GM12873 (cell line): ENCODE results near the gene MBP.

ENCODE experiments used
- TF ChIP-seq, protein P1 (sequence below): IDR thresholded peaks from 2 replicates; pipeline ENCODE4 v1.5.1; 2012; ENCODE audit warnings: low read depth, mild to moderate bottlenecking, moderate library complexity, low read length, control low read depth; ENCODE audit not compliant: insufficient read depth; ENCODE audit errors: missing control alignments

MBP gene

DNA sequence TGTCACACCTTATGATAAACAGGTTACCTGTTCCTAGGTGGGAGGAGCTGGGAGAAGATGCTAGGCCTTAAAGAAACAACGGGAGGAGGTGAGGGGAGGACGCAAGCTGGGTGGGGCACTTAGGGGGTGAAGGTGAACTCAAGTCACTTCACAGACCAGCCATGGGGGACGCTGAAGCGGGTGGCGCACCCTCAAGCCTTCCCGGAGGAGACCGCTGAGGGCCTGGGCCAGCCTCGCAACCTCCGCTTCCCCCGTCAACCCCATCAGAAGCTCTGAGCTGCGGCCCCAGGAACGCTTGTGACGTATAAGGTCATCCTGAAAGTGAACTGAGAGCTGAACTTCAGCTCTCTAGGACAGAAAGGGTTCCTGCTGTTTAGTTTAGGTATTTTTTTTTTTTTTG is 133.5 kb downstream of the MBP start:
- TF ChIP-seq, protein P1, sequence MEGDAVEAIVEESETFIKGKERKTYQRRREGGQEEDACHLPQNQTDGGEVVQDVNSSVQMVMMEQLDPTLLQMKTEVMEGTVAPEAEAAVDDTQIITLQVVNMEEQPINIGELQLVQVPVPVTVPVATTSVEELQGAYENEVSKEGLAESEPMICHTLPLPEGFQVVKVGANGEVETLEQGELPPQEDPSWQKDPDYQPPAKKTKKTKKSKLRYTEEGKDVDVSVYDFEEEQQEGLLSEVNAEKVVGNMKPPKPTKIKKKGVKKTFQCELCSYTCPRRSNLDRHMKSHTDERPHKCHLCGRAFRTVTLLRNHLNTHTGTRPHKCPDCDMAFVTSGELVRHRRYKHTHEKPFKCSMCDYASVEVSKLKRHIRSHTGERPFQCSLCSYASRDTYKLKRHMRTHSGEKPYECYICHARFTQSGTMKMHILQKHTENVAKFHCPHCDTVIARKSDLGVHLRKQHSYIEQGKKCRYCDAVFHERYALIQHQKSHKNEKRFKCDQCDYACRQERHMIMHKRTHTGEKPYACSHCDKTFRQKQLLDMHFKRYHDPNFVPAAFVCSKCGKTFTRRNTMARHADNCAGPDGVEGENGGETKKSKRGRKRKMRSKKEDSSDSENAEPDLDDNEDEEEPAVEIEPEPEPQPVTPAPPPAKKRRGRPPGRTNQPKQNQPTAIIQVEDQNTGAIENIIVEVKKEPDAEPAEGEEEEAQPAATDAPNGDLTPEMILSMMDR = no peak

DNA sequence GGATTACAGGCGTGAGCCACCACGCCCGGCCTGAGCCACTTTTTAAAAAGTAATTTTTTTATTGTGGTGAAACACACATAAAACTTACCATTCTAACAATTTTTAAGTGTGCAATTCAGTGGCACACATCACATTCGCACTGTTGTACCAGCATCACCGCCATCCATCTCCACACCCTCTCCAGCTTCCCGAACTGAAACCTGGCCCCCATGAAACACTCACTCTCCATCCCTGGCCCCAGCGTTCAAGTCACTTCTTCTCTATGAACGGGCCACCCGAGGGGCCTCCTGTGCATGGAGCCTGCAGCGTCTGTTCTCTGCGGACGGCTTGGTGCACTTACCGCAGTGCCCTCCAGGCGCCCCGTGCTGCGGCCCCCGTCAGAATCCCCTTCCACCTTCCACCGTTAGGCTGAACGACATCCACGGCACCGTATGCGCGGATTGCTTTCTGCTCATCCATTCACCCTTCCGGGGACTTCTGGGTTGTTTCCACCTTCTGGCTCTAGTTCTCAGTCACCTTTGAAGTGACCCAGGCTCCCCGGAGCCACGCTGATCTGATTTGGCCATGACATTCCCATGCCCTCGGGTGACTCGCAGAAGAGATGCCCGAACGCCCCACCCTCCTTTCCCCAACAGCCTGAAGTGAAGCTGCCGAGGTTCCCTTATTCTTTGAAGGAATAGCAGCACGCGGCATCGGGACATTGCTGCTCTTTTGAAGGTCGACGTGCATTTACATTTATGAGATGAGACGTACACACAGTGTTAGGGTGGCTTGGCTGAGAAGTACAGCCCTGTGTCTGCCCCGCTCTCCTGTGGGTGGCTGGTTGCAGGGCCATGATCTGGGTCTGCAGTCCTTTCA is 134.4 kb downstream of the MBP start:
- TF ChIP-seq, protein P1 = no peak

DNA sequence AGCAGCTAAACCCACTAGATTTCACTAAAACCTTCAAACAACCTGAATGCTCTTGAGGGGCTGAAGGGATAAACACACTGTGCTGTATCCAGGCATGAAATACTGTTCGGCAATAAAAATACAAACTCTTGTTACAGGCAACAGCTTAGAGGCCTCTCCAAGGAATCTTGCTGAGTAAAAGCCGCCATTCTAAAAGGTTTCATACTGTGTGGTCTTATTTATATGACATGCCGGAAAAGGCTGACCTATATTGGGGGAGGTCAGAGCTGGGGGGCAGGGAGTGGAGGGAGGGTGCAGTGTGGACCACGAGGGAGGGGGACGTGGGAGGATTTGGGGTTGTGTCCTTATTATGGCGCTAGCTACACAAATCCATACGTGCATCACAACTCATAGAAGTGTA is 136.2 kb downstream of the MBP start:
- TF ChIP-seq, protein P1 = no peak

DNA sequence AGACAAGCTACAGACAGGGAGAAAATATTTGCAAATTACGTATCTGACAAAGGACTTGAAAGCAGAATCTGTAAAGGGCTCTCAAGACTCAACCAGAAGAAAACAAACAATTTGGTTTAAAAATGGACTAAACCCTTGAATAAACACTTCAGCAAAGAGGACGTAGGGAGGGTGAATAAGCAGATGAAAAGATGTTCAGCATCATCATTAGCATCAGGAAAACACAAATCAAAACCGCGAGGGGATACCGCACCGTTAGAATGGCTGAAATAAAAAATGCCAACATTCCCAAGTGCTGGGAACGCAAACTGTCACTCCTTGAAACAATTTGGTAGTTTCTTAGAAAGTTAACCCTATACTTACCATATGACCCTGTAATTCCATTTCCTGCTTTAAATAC is 136.7 kb downstream of the MBP start:
- TF ChIP-seq, protein P1 = no peak

DNA sequence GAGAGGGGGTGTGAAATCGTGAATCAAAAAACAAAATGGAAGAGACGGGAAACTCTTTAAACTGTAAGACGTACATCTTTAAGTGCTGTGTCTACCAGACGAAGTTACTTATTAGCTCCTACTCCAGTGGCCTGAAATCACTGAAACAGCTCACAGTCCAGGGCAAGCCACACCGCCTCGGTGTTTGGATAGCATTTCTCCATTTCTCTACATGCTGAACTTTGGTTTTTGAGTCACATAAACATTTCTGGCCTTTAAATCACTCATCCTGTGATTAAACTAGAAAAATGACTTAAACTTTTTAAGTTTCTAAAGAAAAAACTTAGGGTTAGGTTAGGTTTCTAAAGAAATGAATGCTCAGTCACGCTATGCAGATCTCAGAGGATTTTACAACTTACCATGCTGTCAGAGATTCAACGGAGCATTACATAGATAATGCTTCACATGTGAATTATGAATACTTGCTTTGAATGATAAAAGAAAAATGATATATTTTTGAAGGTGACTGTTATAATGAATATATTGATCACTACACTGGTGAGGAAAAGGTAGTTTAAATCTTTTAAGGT is 138.4 kb downstream of the MBP start:
- TF ChIP-seq, protein P1 = no peak

GRCh38 chr18:76993573-76993972 is 139.0 kb downstream of the MBP start:
- TF ChIP-seq, protein P1 = no peak

- TF ChIP-seq, protein P1 = no peak
Measured at GRCh38 chr18:76993085-76993382, 139.5 kb downstream of the MBP start.
